Putamen (tissue), 1 donor: ENCODE results near the gene ADAM15.

Experiments used
- DNase-seq: peaks from one replicate; pipeline ENCODE4 v3.0.0-alpha.2; 2016; ENCODE audit warnings: low spot score

The ADAM15 gene

DNA sequence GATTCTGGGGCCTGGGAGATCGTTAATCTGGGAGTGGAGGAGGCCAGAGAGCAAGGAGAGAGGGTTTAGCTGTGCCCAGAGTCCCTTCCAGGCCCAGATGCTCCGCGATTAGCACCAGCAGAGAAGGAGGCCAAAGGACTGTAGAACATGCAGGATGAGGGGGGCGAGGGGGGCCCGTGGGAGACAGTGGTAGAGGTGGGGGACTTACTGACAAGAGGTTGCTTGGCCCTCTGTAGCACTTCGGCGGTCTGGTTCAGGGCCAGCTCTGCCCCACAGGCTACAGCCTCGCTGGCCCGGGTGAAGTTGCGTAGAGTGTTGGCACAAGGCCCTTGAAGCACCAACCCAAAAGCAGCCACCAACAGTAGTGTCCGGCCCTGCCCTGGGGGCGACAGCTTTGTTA is 18.2 kb upstream of the ADAM15 start:
- DNase-seq: no peak

DNA sequence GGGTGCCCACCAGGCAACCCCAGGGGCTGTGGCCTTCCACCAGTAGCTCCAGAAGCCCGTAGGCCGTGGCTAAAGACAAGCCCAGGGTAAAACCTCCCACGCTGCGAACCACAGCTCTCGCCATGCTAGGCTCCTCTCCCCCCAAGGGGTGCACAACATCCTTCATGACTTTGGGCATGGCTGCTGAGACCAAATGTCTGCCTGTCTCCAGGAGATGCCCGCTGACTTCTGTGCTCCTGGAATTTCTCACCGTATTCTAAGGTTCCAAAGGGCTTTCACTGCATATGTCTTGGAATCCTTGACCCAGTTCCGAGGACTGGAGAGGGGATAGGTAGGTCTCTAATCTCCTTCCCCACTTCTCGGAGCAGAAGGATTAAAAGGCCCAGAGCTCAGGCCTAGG is 17.6 kb upstream of the ADAM15 start, which contains the start of the genes DCST1 and DCST2:
TSS of gene DCST1 (plus strand) at position 301 of the 400 bp plus-strand sequence. CDS start 213 bp downstream, outside the sequence.
TSS of gene DCST2 (minus strand) at position 258 of the 400 bp plus-strand sequence. CDS start at position 178, 80 bp downstream.
- DNase-seq: no peak

GRCh38 chr1:155034318-155035208 is 16.6 kb upstream of the ADAM15 start:
- DNase-seq: no peak

DNA sequence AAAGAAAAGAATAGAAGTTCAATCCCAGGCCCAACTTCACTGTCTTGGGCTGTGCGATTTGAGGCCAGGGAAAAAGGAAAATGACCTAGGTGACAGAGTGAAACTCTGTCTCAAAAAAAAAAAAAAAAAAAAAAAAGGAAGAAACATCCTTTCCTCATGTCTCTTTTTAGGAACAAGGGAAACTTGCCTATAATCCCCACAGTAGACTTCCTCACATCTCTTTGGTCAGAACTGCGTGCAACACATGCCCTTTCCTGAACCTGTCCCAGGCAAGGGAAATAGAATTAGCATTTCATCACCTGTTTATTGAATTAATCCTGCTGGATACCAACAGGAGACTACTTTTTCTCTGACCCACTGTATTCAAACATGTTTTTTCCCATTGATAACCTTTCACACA is 15.2 kb upstream of the ADAM15 start:
- DNase-seq: no peak

DNA sequence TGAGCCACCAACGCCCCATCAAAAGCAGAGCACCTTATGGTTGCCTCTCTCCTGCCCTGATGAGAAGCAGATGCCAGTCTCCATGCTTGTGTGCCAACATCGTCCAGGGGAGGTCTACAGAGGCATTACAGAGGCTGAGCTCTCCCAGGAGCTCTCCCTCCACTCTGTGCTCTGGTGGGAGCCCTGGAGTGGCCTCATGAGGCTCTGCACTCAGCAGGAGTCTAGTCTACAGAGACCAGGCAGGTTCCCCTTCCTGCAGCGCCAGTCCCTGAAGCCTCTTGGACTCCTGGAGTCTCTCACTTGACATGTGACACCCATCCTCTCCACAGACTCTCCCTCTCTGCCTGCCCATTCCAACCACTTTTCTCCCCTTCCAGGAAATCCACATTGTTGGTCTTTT is 14.1 kb upstream of the ADAM15 start:
- DNase-seq: no peak

GRCh38 chr1:155037851-155038441 is 13.2 kb upstream of the ADAM15 start:
- DNase-seq: no peak

DNA sequence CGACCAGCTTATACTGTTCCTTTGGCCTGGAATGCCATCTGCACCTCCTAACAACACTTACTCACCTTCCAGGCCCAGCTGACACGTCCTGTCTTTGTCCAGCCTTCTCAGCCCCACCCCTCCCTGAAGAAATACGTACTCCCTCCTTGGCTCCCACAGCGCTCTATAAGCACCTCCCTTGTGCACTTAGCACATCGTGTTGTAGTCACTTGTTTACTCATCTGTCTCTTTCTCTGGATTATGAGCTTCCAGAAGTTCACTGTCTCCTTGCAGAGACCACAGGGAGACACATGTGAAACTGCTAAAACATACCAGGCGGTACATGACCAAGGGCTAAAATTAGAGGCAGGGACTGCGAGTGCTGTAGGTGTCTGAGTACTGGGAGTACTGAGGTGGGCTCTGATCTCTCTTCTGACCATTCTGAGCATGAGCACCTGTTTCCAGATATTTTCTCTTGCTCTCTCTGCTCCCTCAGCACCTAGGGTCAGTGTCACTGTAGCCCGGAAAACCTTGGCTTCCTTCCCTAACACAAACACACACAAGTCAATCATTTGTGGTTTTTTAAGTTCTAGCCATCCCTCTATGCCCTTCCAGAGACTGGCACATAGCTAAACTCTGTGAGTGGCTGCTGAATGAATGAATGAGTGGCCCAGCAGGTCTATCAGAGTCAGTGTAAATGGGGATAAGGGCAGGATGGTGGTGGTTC is 12.4 kb upstream of the ADAM15 start:
- no peak for DNase-seq

DNA sequence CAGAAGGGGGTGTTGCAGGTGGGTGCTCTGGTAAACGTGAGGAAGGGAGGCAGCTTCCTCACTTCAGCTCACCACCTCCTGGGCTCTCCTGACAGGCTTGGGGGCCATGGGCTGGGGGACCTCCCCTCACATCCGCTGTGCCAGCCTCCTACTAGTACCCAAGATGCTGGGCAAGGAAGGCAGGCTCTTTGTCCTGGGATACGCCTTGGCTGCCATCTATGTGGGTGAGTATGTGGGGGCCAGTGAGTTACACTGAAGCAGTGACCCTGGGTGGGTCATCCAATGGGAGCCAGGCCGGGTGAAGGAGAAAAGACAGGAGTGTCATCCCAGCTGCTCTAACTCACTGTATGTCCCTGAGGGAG is 11.8 kb upstream of the ADAM15 start:
- no peak for DNase-seq

GRCh38 chr1:155040358-155041093 is 10.6 kb upstream of the ADAM15 start:
- no peak for DNase-seq

DNA sequence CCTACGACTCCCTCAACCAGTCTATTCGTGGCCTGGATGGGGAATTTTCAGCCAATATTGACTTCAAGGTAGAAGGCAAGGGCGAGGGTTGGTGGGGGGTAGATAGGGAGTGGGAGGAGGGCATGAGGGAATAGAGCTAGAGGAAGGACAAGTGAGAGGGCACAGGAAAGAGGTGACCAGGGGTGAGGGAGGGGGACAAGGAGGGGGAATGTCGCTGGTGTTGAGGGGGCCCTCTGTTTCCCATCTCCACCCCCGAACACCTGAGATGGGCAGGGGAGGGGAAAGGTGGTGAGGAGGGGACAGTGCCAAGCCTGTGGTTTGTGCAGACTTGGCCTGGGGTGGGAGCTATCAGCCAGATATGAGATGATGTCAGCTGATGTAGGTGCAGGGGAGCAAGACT is 8.3 kb upstream of the ADAM15 start:
- no peak for DNase-seq

- no peak for DNase-seq
These were observed 7.8 kb upstream of the ADAM15 start for GRCh38 chr1:155043301-155043702.

- no peak for DNase-seq
These were observed 7.3 kb upstream of the ADAM15 start for GRCh38 chr1:155043793-155044192.

DNA sequence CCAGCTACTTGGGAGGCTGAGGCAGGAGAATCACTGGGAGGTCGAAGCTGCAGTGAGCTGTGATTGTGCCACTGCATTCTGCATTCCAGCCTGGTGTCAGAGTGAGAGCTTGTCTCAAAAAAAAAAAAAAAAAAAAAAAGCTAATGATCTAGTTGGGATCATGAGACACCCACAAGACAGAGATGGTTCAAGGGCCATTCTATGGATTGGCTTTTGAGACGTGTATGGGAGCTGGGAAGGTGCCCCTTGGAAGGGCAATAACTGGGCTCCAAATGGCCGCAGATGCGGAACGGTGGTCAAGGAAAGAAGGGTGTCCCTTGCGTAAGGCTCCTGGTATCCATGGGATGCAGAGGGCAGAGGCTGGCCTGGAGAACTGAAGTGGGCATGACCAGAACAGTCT is 6.8 kb upstream of the ADAM15 start:
- no peak for DNase-seq

DNA sequence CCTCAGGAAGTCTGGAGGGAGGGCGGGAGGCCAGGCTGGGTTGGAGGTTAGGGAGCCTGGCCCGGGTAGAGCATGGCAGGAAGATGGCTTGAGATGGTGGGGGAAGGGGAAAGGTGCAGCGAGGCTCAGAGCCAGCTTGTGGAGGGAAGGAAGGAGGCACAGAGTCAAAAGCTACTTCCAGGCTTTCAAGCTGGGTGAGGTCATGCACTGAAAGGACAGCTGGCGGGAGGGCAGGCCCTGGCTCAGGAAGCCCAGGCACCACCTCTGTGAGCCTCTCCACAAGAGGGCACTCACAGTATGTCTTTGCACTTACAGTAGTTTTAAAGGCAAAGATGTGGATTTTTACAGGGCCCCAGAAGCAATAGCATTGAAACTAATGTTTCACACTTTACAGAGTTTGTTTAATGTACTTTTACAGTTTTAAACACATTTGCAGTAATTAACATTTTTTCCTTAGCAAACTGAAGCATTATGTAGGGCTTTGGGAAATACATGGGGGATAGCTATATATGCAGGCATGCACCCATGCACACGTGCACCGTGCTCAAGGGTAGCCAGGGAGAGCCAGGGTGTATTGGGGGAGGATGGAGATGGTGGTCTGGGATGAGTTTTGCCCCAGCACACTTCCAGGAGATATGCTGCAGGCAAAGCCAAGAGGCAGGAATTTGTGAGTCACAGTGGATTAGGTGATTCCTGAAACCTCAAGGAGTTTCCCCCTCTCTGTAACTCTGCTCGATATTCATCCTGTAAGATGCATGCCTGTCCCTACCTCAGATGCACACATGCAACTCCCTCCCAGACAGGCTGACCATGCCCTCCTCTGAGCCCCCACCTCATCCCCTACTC is 6.1 kb upstream of the ADAM15 start:
- DNase-seq: peak; percentile 77

DNA sequence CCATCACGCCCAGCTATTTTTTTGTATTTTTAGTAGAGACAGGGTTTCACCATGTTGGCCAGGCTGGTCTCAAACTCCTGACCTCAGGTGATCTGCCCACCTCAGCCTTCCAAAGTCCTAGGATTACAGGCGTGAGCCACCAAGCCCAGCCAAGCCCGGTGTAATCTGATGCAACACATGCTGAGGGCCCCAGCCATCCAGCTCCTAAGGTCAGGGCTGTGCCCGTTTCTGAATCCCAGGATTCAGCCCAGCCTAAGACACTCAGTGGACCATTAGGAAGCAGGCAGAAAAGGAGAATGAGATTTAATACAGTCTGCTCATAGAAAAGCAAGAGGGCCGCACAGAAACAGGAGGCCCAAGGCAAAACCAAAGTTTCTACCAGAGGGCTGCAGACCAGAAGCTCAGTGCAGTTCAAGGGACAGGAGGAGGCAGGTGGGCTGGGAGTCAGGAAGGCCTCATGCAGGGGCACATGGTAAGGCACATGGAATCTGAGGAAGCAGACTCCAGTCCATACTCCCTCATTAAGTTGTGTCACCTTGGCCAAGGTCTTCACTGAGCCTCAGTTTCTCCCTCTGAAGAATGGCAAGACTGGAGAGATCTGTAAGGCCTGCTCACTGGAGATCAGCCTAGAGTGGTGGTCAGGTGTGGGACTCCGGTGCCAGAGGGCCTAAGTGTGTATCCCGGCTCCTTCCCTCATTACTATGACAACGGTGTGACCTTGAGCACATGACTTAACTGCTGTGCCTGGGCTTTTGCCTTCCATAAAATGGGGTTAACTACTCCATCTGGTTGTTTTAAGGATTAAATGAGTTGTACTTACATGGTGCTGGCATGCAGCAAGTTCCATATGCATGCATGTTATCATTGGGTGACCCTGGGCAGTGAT is 2.4 kb upstream of the ADAM15 start:
- DNase-seq: no peak

DNA sequence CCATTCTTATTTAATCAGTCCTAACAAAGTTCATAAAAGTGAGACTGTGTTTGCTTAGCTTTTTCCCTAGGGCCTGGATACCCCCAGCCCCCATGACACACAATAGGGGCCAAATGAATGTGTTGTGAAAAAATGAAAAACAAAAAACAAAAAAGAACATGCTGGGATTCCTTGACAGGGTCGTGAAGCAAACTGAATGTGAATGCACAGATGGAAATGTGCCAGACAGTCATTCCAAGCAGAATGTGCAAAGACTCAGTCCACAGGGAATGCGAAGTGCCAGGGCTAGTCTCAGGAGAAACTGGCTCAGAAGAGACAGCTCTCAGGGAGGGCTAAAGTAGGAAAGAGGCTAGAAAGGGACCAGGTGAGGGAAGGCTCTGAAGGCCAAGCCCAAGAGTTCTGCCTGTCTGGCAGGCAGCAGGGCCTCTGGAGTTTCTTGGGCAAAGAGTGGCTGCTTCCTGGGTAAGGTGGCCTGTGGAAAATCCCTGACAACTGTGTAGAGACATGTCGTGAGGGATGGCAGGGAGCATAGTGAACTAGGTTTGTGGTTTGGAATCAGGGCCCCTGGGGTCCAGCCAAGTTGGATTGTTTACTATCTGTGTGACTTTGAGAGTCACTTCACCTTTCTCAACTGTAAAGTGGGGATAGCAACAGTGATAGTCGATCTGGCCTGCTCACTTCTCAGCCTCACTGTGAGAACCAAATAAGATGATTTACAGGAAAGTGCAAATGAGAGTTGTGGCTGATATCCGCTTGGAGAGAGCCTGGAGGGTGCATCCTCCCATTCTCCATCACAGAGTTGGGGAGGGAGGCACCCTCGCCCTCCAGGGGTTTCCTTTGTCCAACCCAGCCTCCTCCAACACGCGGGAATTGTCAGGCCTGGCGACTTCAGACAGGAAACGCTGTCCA is 1.2 kb upstream of the ADAM15 start:
- no peak for DNase-seq

DNA sequence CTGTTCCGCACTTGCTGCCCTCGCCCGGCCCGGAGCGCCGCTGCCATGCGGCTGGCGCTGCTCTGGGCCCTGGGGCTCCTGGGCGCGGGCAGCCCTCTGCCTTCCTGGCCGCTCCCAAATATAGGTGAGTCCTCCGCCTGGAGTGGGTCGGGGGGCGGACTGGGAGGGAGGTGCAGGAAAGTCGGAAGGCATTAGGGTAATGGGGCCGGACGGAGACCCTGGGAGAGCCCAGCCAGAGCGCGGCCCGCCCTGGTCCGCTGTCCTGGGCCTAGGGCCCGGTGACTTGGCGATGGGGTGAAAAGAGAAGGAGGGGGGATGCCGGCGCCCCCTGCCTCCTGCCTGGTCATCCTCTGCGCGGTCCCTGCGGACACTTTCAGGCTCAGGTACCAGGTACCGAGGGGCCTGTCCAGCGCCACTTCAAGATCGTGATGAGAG is 243 bp downstream of the ADAM15 start:
- no peak for DNase-seq

DNA sequence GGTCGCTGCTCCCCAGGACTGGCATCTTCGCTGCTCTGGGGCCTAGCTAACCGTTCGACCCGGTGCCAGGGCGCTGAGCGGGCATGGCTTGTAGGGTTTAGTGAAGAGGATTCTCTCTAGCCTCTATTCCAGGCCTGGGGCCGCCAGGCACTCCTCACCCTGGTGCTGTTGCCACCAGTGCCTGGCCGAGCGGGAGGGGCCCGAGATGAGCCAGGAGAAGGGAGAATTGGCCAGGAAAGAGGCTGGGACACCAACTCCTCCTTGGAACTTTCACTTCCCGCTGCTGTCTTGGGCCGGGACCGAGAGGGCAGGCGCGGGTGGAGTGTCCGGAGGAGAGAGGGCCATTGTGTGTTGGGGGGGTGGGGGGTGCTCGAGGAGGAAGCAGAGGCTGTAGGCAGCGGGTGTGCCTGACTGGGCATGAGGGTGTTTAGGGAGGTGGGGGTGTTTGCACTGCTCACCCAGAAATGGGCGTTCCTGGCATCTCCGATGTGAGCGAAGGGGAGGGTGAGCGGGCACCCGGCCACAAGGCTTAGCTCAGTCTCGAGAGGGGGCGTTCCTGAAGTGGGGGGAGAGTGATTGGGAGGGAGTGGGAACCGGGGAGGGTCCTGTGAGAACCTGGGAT is 772 bp downstream of the ADAM15 start:
- peak; percentile 48 for DNase-seq
